H1 (cell line): ENCODE measurements around the gene C16orf46. TPM values are rescaled to one million over a fixed set of nuclear protein-coding genes. Genes with fewer than 3 reads are reported as not detected.

Experiments used
- CBX5 ChIP-seq: fragments of 300-800, 300-1000 bp; sonication (generic); IDR thresholded peaks from 2 replicates; pipeline ENCODE4 v1.7.1; 2016; ENCODE audit warnings: antibody characterized with exemption, low read length, low read depth
- CHD2 ChIP-seq: IDR thresholded peaks from 2 replicates; pipeline ENCODE4 v1.6.1; 2012; ENCODE audit warnings: low read length, improper control_type of control experiment
- CTBP2 ChIP-seq: IDR thresholded peaks from 2 replicates; pipeline ENCODE4 v1.7.0; 2011; ENCODE audit warnings: borderline replicate concordance, mild to moderate bottlenecking, moderate library complexity, mixed read lengths, low read length; ENCODE audit not compliant: insufficient read depth, insufficient read length
- EZH2 ChIP-seq: fragments of 200-600 bp; sonication (generic); IDR thresholded peaks from 2 replicates; pipeline ENCODE4 v1.7.1; 2012; ENCODE audit warnings: low read depth, mild to moderate bottlenecking, moderate library complexity, low read length, inconsistent platforms; ENCODE audit not compliant: severe bottlenecking
- FOSL1 ChIP-seq: IDR thresholded peaks from 2 replicates; pipeline ENCODE4 v1.6.1; 2011; ENCODE audit warnings: mild to moderate bottlenecking, low read depth, low read length, moderate library complexity; ENCODE audit not compliant: insufficient read depth
- JUN ChIP-seq: IDR thresholded peaks from 2 replicates; pipeline ENCODE4 v1.6.1; 2011; ENCODE audit warnings: low read depth, mild to moderate bottlenecking, improper control_type of control experiment, low read length
- KDM4A ChIP-seq: IDR thresholded peaks from one replicate; pipeline ENCODE4 v1.7.1; 2012; ENCODE audit warnings: low read depth, mild to moderate bottlenecking, moderate library complexity, low read length, inconsistent platforms; ENCODE audit not compliant: severe bottlenecking
- TEAD4 ChIP-seq: IDR thresholded peaks from 2 replicates; pipeline ENCODE4 v1.6.1; 2012; ENCODE audit warnings: low read depth, low read length, inconsistent platforms, mixed read lengths
- polyA plus RNA-seq, 7 experiments: library from polyadenylated mRNA; depleted of rRNA in 3 of 7; stranded (reverse) in 5 of 7; unstranded in 2 of 7; fragments of >200 nt in 5 of 7; fragments of 200-250 nt in 2 of 7; gene quantifications; 1 replicate in 5 of 7; 2 replicates in 1 of 7; 4 replicates in 1 of 7; pipeline versions ENCODE4 v1.2.1 to v1.2.3, GENCODE V29; 2011 to 2013; ENCODE audit warnings: missing spikeins in 2 of 7, mixed read lengths in 2 of 7
- total RNA-seq: library from RNA; stranded (reverse); fragmentation: NEBNext Ultra II Directional; extraction: Animal tissue kit (Norgen Biotek cat#: 25700); gene quantifications from 2 replicates; pipeline ENCODE4 v1.2.1, GENCODE V29; 2021
- TF ChIP-seq, protein P1 (sequence below): fragments of 300-600 bp; sonication (generic); IDR thresholded peaks from 2 replicates; pipeline ENCODE4 v1.7.1; 2012; ENCODE audit warnings: low read length, moderate library complexity, mild to moderate bottlenecking, inconsistent platforms; ENCODE audit not compliant: insufficient replicate concordance

The C16orf46 gene
- total and polyA plus RNA-seq, 2 of the 8 experiments (the other 6 are each of a cell fraction or from before 2014, with no cell fraction given) = 0.48 to 0.60 TPM

DNA sequence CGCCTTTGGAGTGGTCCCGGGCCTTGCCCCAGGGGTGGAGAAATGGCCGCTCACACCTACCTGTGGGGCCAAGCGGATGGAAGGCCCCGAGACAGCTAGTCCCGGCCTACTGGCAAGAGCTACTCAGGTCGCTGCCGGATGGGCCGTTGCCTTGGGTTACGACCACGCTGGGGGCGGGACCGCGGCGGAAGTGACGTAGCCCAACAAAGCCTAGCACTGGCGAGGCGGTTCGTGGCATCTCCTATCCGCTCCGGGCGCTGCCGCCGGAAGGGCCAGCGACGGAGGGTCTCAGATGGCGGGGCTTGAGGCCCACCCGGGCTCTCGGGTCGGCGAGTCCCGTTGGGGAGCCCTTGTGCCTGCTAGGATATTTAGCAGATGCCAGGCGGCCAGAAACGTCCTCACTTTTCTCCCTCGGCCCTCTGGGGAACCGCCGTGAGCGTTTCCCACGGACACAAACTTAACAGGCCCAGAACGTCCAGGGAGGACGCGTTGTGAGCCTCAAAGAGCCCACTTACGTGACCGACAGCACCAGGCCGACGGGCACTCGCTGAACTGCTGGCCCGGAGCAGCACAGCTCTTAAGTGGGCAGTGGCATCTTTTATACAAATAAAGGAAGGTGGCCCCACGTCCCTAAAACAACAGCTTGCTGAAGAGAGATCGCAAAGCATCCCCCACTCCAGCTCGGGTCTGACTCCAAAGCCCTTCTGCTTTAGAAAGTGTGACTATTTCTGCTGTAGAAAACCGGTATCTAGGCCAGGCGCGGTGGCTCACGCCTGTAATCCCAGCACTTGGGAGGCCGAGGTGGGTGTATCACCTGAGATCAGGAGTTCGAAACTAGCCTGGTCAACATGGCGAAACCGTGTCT is at the start of gene C16orf46 (continued):
- no peak; the same call in 1 of the 2 replicates for TF ChIP-seq TEAD4
- no peak for TF ChIP-seq FOSL1
- TF ChIP-seq CBX5 = no peak
- TF ChIP-seq EZH2 = no peak
- no peak for TF ChIP-seq CTBP2
- no peak for TF ChIP-seq JUN
- 0 out of 2 replicates have a peak, but pooled peaks have one; percentile 14 for TF ChIP-seq CHD2
- peak; percentile 87 for TF ChIP-seq KDM4A
- TF ChIP-seq, protein P1, sequence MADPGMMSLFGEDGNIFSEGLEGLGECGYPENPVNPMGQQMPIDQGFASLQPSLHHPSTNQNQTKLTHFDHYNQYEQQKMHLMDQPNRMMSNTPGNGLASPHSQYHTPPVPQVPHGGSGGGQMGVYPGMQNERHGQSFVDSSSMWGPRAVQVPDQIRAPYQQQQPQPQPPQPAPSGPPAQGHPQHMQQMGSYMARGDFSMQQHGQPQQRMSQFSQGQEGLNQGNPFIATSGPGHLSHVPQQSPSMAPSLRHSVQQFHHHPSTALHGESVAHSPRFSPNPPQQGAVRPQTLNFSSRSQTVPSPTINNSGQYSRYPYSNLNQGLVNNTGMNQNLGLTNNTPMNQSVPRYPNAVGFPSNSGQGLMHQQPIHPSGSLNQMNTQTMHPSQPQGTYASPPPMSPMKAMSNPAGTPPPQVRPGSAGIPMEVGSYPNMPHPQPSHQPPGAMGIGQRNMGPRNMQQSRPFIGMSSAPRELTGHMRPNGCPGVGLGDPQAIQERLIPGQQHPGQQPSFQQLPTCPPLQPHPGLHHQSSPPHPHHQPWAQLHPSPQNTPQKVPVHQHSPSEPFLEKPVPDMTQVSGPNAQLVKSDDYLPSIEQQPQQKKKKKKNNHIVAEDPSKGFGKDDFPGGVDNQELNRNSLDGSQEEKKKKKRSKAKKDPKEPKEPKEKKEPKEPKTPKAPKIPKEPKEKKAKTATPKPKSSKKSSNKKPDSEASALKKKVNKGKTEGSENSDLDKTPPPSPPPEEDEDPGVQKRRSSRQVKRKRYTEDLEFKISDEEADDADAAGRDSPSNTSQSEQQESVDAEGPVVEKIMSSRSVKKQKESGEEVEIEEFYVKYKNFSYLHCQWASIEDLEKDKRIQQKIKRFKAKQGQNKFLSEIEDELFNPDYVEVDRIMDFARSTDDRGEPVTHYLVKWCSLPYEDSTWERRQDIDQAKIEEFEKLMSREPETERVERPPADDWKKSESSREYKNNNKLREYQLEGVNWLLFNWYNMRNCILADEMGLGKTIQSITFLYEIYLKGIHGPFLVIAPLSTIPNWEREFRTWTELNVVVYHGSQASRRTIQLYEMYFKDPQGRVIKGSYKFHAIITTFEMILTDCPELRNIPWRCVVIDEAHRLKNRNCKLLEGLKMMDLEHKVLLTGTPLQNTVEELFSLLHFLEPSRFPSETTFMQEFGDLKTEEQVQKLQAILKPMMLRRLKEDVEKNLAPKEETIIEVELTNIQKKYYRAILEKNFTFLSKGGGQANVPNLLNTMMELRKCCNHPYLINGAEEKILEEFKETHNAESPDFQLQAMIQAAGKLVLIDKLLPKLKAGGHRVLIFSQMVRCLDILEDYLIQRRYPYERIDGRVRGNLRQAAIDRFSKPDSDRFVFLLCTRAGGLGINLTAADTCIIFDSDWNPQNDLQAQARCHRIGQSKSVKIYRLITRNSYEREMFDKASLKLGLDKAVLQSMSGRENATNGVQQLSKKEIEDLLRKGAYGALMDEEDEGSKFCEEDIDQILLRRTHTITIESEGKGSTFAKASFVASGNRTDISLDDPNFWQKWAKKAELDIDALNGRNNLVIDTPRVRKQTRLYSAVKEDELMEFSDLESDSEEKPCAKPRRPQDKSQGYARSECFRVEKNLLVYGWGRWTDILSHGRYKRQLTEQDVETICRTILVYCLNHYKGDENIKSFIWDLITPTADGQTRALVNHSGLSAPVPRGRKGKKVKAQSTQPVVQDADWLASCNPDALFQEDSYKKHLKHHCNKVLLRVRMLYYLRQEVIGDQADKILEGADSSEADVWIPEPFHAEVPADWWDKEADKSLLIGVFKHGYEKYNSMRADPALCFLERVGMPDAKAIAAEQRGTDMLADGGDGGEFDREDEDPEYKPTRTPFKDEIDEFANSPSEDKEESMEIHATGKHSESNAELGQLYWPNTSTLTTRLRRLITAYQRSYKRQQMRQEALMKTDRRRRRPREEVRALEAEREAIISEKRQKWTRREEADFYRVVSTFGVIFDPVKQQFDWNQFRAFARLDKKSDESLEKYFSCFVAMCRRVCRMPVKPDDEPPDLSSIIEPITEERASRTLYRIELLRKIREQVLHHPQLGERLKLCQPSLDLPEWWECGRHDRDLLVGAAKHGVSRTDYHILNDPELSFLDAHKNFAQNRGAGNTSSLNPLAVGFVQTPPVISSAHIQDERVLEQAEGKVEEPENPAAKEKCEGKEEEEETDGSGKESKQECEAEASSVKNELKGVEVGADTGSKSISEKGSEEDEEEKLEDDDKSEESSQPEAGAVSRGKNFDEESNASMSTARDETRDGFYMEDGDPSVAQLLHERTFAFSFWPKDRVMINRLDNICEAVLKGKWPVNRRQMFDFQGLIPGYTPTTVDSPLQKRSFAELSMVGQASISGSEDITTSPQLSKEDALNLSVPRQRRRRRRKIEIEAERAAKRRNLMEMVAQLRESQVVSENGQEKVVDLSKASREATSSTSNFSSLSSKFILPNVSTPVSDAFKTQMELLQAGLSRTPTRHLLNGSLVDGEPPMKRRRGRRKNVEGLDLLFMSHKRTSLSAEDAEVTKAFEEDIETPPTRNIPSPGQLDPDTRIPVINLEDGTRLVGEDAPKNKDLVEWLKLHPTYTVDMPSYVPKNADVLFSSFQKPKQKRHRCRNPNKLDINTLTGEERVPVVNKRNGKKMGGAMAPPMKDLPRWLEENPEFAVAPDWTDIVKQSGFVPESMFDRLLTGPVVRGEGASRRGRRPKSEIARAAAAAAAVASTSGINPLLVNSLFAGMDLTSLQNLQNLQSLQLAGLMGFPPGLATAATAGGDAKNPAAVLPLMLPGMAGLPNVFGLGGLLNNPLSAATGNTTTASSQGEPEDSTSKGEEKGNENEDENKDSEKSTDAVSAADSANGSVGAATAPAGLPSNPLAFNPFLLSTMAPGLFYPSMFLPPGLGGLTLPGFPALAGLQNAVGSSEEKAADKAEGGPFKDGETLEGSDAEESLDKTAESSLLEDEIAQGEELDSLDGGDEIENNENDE = no peak
